K562 (cell line): ENCODE data around the gene PGPEP1. TPM values are rescaled to one million over a fixed set of nuclear protein-coding genes. Genes with fewer than 3 reads are reported as not detected.

ENCODE experiments used
- ATAC-seq: fragments of 200-7000 bp; cut with Tn5 transposase; 3 replicates; pipeline ENCODE4 v1.9.1; 2020; ENCODE audit warnings: moderate library complexity
- BruUV-seq: library from RNA; stranded (reverse); fragments of 400-500 nt; replicated peaks from 2 replicates; lab custom pipeline; 2021; lab: Mats Ljungman, UMichigan
- CTCF ChIA-PET: fragments of 300-600 bp; formaldehyde crosslinking; extraction: SDS; loops from one replicate; lab custom pipeline; 2021; ENCODE audit warnings: low intra/inter-chr PET ratio; lab: Yijun Ruan, JAX
- POLR2A ChIA-PET: fragments of 300-600, 350-650 bp; sonication (Branson Sonifier 250); formaldehyde crosslinking; extraction: SDS; loops from one replicate; lab custom pipeline; 2021; ENCODE audit warnings: antibody characterized with exemption, inconsistent platforms; lab: Yijun Ruan, JAX
- DNase-seq, 4 experiments: peaks; one replicate each; pipeline versions ENCODE4 v3.0.0 to v3.0.0-alpha.2; 2011 to 2018; ENCODE audit warnings: low spot score in 3 of 4, mixed read lengths in 3 of 4; ENCODE audit errors: extremely low read depth in 1 of 4
- FAIRE-seq: peaks from 2 replicates; lab custom pipeline; 2011; peaks lifted over from hg19 to GRCh38; lab: Jason Lieb, UNC
- H2AFZ ChIP-seq: 2 replicates; pipeline ENCODE4 v1.6.0; 2011; ENCODE audit warnings: low read depth, low read length, control low read depth, inconsistent platforms
- H3K27ac ChIP-seq: fragments of 200-600 bp; 3 replicates; pipeline ENCODE4 v1.8.0; 2011; ENCODE audit warnings: low read depth, mild to moderate bottlenecking, control low read depth, inconsistent platforms, low read length, moderate library complexity, mixed read lengths; ENCODE audit errors: extremely low read depth
- H3K27me3 ChIP-seq, 2 experiments: fragments of 300-600 bp in 1 of 2; 2 replicates in 1 of 2; 3 replicates in 1 of 2; pipeline versions ENCODE4 v1.6.0 to v1.8.0; 2011; ENCODE audit warnings: inconsistent platforms in 2 of 2, low read length in 2 of 2, mild to moderate bottlenecking in 1 of 2, mixed read lengths in 1 of 2, moderate library complexity in 1 of 2; ENCODE audit not compliant: control insufficient read depth in 2 of 2, insufficient read depth in 2 of 2
- H3K36me3 ChIP-seq: fragments of 300-600 bp; 3 replicates; pipeline ENCODE4 v1.8.0; 2011; ENCODE audit warnings: mild to moderate bottlenecking, low read length, inconsistent platforms; ENCODE audit not compliant: control insufficient read depth, insufficient read depth
- H3K4me1 ChIP-seq, 2 experiments: fragments of 200-600 bp in 1 of 2; replicated peaks in 1 of 2; 2 replicates in 1 of 2; 3 replicates in 1 of 2; pipeline versions ENCODE4 v1.5.1 to v1.8.0; 2011; ENCODE audit warnings: inconsistent platforms in 2 of 2, low read length in 2 of 2, mild to moderate bottlenecking in 1 of 2, mixed read lengths in 1 of 2, moderate library complexity in 1 of 2; ENCODE audit not compliant: control insufficient read depth in 2 of 2, insufficient read depth in 2 of 2
- H3K4me2 ChIP-seq: 2 replicates; pipeline ENCODE4 v1.6.1; 2011; ENCODE audit warnings: low read length, control low read depth, inconsistent platforms, mixed read lengths; ENCODE audit not compliant: insufficient read depth
- H3K4me3 ChIP-seq: fragments of 200-600 bp; sonication (generic), shearing (Covaris generic); 2 replicates; pipeline ENCODE4 v1.5.1; 2016; ENCODE audit warnings: control low read depth, inconsistent platforms
- H3K79me2 ChIP-seq: fragments of 200-600 bp; 3 replicates; pipeline ENCODE4 v1.8.0; 2011; ENCODE audit warnings: low read length, inconsistent platforms; ENCODE audit not compliant: control insufficient read depth, insufficient read depth
- H3K9ac ChIP-seq, 2 experiments: 2 replicates each; pipeline versions ENCODE4 v1.6.0 to v1.6.1; 2011; ENCODE audit warnings: low read depth in 2 of 2, low read length in 2 of 2, control low read depth in 1 of 2, inconsistent platforms in 1 of 2, mild to moderate bottlenecking in 1 of 2, mixed read lengths in 1 of 2; ENCODE audit not compliant: insufficient read depth in 1 of 2
- H3K9me1 ChIP-seq: one replicate; pipeline ENCODE4 v1.6.0; 2011; ENCODE audit warnings: inconsistent platforms, mild to moderate bottlenecking, low read length, moderate library complexity; ENCODE audit not compliant: control insufficient read depth, insufficient read depth
- H3K9me3 ChIP-seq: replicated peaks from 2 replicates; pipeline ENCODE4 v1.5.1; 2011; ENCODE audit warnings: low read depth, low read length, inconsistent platforms; ENCODE audit not compliant: control insufficient read depth, insufficient read depth
- H4K20me1 ChIP-seq: replicated peaks from 2 replicates; pipeline ENCODE4 v1.6.1; 2011; ENCODE audit warnings: low read length, inconsistent platforms, mixed read lengths; ENCODE audit not compliant: control insufficient read depth, insufficient read depth
- ATF7 ChIP-seq: fragments of 450-650 bp; IDR thresholded peaks from 2 replicates; pipeline ENCODE4 v1.7.1; 2014; ENCODE audit warnings: mild to moderate bottlenecking, moderate library complexity
- BRF1 ChIP-seq: IDR thresholded peaks from 3 replicates; pipeline ENCODE4 v1.6.1; 2011; ENCODE audit warnings: borderline replicate concordance, mild to moderate bottlenecking; ENCODE audit not compliant: insufficient read length; ENCODE audit errors: extremely low read depth
- CBX2 ChIP-seq: fragments of 200-600 bp; sonication (generic); IDR thresholded peaks from one replicate; pipeline ENCODE4 v1.6.1; 2012; ENCODE audit warnings: mild to moderate bottlenecking, low read length, inconsistent platforms; ENCODE audit not compliant: insufficient read depth, poor library complexity, severe bottlenecking
- CEBPB ChIP-seq: fragments of 450-650 bp; IDR thresholded peaks from 2 replicates; pipeline ENCODE4 v1.6.1; 2016; ENCODE audit warnings: missing genetic modification characterization, missing compliant biosample characterization
- CEBPG ChIP-seq, 3 experiments: fragments of 200-800 bp in 1 of 3; sonication (Bioruptor generic) in 1 of 3; sonication (generic) in 1 of 3; formaldehyde crosslinking in 1 of 3; IDR thresholded peaks in 2 of 3; conservative IDR thresholded peaks in 1 of 3; 2 replicates each; pipeline versions ENCODE4 v1.6.1 to v1.8.0; 2016 to 2022; ENCODE audit warnings: missing compliant biosample characterization in 2 of 3, missing genetic modification characterization in 2 of 3, mild to moderate bottlenecking in 1 of 3, missing genetic modification reagents in 1 of 3
- DNMT1 ChIP-seq: fragments of 450-650 bp; IDR thresholded peaks from 2 replicates; pipeline ENCODE4 v1.6.1; 2016; ENCODE audit warnings: antibody characterized with exemption, mild to moderate bottlenecking
- EP400 ChIP-seq: fragments of 450-650 bp; IDR thresholded peaks from 2 replicates; pipeline ENCODE4 v1.6.1; 2017; ENCODE audit warnings: antibody characterized with exemption, mild to moderate bottlenecking, moderate library complexity
- MAFF ChIP-seq: IDR thresholded peaks from 2 replicates; pipeline ENCODE4 v1.6.1; 2012; ENCODE audit warnings: low read length, improper control_type of control experiment
- NFIC ChIP-seq: fragments of 450-650 bp; IDR thresholded peaks from 2 replicates; pipeline ENCODE4 v1.6.1; 2017; ENCODE audit warnings: mild to moderate bottlenecking, inconsistent platforms
- RAD21 ChIP-seq, 2 experiments: fragments of 250-450 bp in 1 of 2; fragments of 450-650 bp in 1 of 2; sonication (Bioruptor Pico) in 1 of 2; formaldehyde crosslinking in 1 of 2; IDR thresholded peaks in 1 of 2; conservative IDR thresholded peaks in 1 of 2; 2 replicates each; pipeline versions ENCODE4 v1.4.0 to v1.8.0; 2020 to 2022; ENCODE audit warnings: mild to moderate bottlenecking in 2 of 2, moderate library complexity in 1 of 2
- RFX1 ChIP-seq: fragments of 450-650 bp; IDR thresholded peaks from 2 replicates; pipeline ENCODE4 v1.6.1; 2016; ENCODE audit warnings: mild to moderate bottlenecking, moderate library complexity
- RFX7 ChIP-seq: fragments of 250-450 bp; sonication (Bioruptor Pico); IDR thresholded peaks from 2 replicates; pipeline ENCODE4 v1.5.1; 2021; ENCODE audit warnings: mild to moderate bottlenecking
- SRSF7 ChIP-seq: fragments of 200-400 bp; formaldehyde crosslinking; optimal IDR thresholded peaks from 2 replicates; pipeline ENCODE3; 2017; ENCODE audit warnings: mild to moderate bottlenecking, low read depth, low read length
- TFAM ChIP-seq: fragments of 250-450 bp; sonication (Bioruptor Pico); conservative IDR thresholded peaks from 2 replicates; pipeline ENCODE4 v1.5.0; 2021; ENCODE audit warnings: mild to moderate bottlenecking, moderate library complexity
- WHSC1 ChIP-seq: IDR thresholded peaks from one replicate; pipeline ENCODE4 v1.6.1; 2012; ENCODE audit warnings: low read length, control low read depth, inconsistent platforms
- XRCC4 ChIP-seq: IDR thresholded peaks from one replicate; pipeline ENCODE4 v1.6.1; 2011; ENCODE audit not compliant: insufficient read depth, insufficient read length; ENCODE audit errors: extremely low read depth
- ZBTB9 ChIP-seq: fragments of 450-650 bp; formaldehyde crosslinking; IDR thresholded peaks from 2 replicates; pipeline ENCODE4 v1.4.0; 2020; ENCODE audit warnings: mild to moderate bottlenecking, moderate library complexity
- ZNF146 ChIP-seq: IDR thresholded peaks from one replicate; pipeline ENCODE4 v1.6.1; 2018; ENCODE audit warnings: missing compliant biosample characterization; ENCODE audit not compliant: unreplicated experiment
- ZNF184 ChIP-seq: sonication (generic); formaldehyde crosslinking; IDR thresholded peaks from 2 replicates; pipeline ENCODE4 v1.5.0; 2020; ENCODE audit warnings: missing genetic modification reagents
- WGBS: fragments of 100-300 bp; shearing (Covaris generic); methylation state at CpG from one replicate; pipeline ENCODE4 v1.1.6; 2016; ENCODE audit warnings: low coverage, mixed read lengths; ENCODE audit not compliant: insufficient coverage; ENCODE audit errors: missing lambda C conversion rate; 5-methylcytosine and 5-hydroxymethylcytosine counted together
- in situ Hi-C: fragments of 300-500 bp; cut with MboI; formaldehyde crosslinking; loops from 4 replicates; pipeline ENCODE4 v1.15.0; 2018; ENCODE audit warnings: inconsistent platforms, mixed read lengths
- intact Hi-C: fragments of 100-400 bp; cut with micrococcal nuclease; formaldehyde crosslinking; loops from 2 replicates; pipeline ENCODE4 v1.14.2; 2022
- polyA plus RNA-seq, 8 experiments: library from polyadenylated mRNA; depleted of rRNA in 4 of 8; stranded (reverse) in 5 of 8; unstranded in 3 of 8; fragments of >200 nt; fragmentation: Nextera tagmentation in 2 of 8; fragmentation: Illumina TruSeq in 1 of 8; extraction: Ambion mirVana in 2 of 8; extraction: Trizol in 1 of 8; gene quantifications; 2 replicates each; pipeline versions ENCODE4 v1.2.1 to v1.2.3, GENCODE V29; 2011 to 2014; ENCODE audit warnings: inconsistent platforms in 1 of 8, missing spikeins in 1 of 8
- total RNA-seq, 7 experiments: library from RNA; depleted of rRNA in 6 of 7; stranded (reverse); fragments of >200 nt in 6 of 7; fragmentation: Illumina TruSeq in 2 of 7; extraction: Trizol in 2 of 7; gene quantifications; 2 replicates each; pipeline versions ENCODE4 v1.2.1 to v1.2.3, GENCODE V29; 2011 to 2021; ENCODE audit warnings: low replicate concordance in 1 of 7
- TF ChIP-seq, protein P1 (sequence below): sonication (generic); formaldehyde crosslinking; IDR thresholded peaks from 2 replicates; pipeline ENCODE4 v1.9.0; 2022; ENCODE audit warnings: mild to moderate bottlenecking, missing genetic modification reagents
- TF ChIP-seq, protein P2 (sequence below): fragments of 450-650 bp; formaldehyde crosslinking; conservative IDR thresholded peaks from 2 replicates; pipeline ENCODE4 v1.4.0; 2022; ENCODE audit warnings: mild to moderate bottlenecking, missing genetic modification characterization

Gene PGPEP1
- total and polyA plus RNA-seq, 9 of the 15 experiments (the other 6 are each of a cell fraction or from before 2014, with no cell fraction given) = 10.0 to 69.6 (median 33.5) TPM

DNA sequence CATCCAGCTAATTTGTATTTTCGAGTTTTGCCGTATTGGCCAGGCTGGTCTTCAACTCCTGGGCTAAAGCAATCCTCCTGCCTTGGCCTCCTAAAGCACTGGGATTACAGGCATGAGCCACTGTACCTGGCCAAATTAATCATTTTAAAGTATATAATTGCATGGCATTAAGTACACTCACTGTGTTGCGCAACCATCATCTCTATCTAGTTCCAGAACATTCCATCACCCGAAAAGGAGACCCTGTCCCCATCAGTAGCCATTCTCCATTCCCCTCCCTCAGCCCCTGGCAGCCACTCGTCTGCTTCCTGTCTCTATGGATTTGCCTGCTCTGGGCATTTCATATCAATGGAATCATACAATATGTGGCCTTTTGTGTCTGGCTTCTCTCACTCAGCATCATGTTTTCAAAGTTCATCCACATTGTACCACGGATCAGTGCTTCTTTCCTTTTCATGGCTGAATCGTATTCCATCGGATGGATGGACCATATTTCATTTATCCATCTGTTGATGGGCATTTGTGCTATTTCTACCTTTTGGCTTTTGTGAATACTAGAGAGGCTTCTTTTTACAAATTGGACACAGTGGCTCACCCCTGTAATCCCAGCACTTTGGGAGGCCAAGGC, 13.1 kb downstream of the PGPEP1 start:
- Histone ChIP-seq H3K9me1 (no peaks in the 10 kb centered on the region), H3K36me3 (peaks cover 54% of the 10 kb centered on the region), H3K4me3 (no peak overlapping the region), H4K20me1 (no peaks in the 10 kb centered on the region), H3K27me3 (no peaks in the 10 kb centered on the region), H3K9ac (no peak overlapping the region), H3K4me2 (no peak overlapping the region), H3K79me2 (peaks cover 11% of the 10 kb centered on the region; the same call in 2 of the 3 replicates), H2AFZ (no peak overlapping the region), H3K4me1 (peaks cover 0 to 4% of the 10 kb centered on the region in 2 experiments; a peak in 1 of 5 replicates), H3K27ac (no peak overlapping the region), H3K9me3 (no peaks in the 10 kb centered on the region)
- POLR2A ChIA-PET = interaction anchor here (0.6 to 2.4 kb wide), 2 partner anchors 35 to 75 kb away, joined by 3 to 15 read pairs; no protein-coding TSS in a partner anchor
- ATAC-seq (no peak), FAIRE-seq (no peak), DNase-seq (no peak)
- 91% methylated on average over 8 of the region's 8 CpGs for WGBS
- no TSS peak for BruUV-seq
- CTCF ChIA-PET = no interaction called here
- in situ Hi-C loops = no loop called here
- intact Hi-C loops = no loop called here
- TF ChIP-seq MAFF = no peak
- peak; percentile 51; the same call in 1 of the 2 replicates for TF ChIP-seq CEBPG (CRISPR knock-in tag; IDR thresholded peaks at IDR 0.05)
- TF ChIP-seq CEBPG (tag; conservative IDR thresholded peaks at IDR 0.05 in 1 of 2, IDR thresholded peaks at IDR 0.05 in 1 of 2) = peak; percentile 75 to 96
- no peak for TF ChIP-seq TFAM
- TF ChIP-seq WHSC1 = no peak
- TF ChIP-seq SRSF7 = no peak
- no peak for TF ChIP-seq XRCC4
- TF ChIP-seq CEBPB = peak; percentile 96
- TF ChIP-seq ATF7 = no peak
- TF ChIP-seq DNMT1 = no peak
- no peak for TF ChIP-seq CBX2
- no peak for TF ChIP-seq NFIC
- TF ChIP-seq EP400 = no peak
- no peak for TF ChIP-seq RFX7
- no peak for TF ChIP-seq RFX1
- no peak for TF ChIP-seq RAD21 (CRISPR knock-in tag; conservative IDR thresholded peaks at IDR 0.05 in 1 of 2, IDR thresholded peaks at IDR 0.05 in 1 of 2)
- no peak for TF ChIP-seq ZBTB9
- peak; percentile 39 for TF ChIP-seq ZNF146
- TF ChIP-seq BRF1 = no peak
- no peak for TF ChIP-seq ZNF184 (CRISPR knock-in tag)
- TF ChIP-seq, protein P1, sequence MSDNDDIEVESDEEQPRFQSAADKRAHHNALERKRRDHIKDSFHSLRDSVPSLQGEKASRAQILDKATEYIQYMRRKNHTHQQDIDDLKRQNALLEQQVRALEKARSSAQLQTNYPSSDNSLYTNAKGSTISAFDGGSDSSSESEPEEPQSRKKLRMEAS = no peak
- TF ChIP-seq, protein P2, sequence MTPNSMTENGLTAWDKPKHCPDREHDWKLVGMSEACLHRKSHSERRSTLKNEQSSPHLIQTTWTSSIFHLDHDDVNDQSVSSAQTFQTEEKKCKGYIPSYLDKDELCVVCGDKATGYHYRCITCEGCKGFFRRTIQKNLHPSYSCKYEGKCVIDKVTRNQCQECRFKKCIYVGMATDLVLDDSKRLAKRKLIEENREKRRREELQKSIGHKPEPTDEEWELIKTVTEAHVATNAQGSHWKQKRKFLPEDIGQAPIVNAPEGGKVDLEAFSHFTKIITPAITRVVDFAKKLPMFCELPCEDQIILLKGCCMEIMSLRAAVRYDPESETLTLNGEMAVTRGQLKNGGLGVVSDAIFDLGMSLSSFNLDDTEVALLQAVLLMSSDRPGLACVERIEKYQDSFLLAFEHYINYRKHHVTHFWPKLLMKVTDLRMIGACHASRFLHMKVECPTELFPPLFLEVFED (CRISPR knock-in tag) = no peak
